Lower leg skin (tissue), 3 donors: ENCODE results near the gene C9orf72.

Source experiments
- CTCF ChIP-seq, 3 donors: fragments of 450-650 bp; IDR thresholded peaks; one replicate each; pipeline ENCODE4 v1.5.1; 2016; ENCODE audit warnings: antibody characterized with exemption in 3 of 3, mild to moderate bottlenecking in 3 of 3, moderate library complexity in 2 of 3
- POLR2A ChIP-seq, 2 donors: fragments of 450-650 bp; IDR thresholded peaks; one replicate each; pipeline ENCODE4 v1.6.1; 2016 to 2017; ENCODE audit warnings: antibody characterized with exemption in 2 of 2, mild to moderate bottlenecking in 1 of 2, moderate library complexity in 1 of 2

GRCh38 chr9:27622693-27623340 lies 49.5 kb upstream of the C9orf72 start:
- no peak for TF ChIP-seq CTCF (IDR thresholded peaks at IDR 0.05)
- TF ChIP-seq POLR2A (IDR thresholded peaks at IDR 0.05) = no peak
